Activated CD4-positive, alpha-beta T cell treated with anti-CD3 and anti-CD28 coated beads, Interleukin-2, Interleukin-6, amounts not matched to agents 100 ng/mL and 50 ng/mL, durations not matched to agents 16 hours and 8 hours (primary cell): ENCODE data around the gene ALPP.

ENCODE experiments used
- DNase-seq: peaks from one replicate; pipeline ENCODE4 v3.0.0-alpha.2; 2020

The ALPP gene

DNA sequence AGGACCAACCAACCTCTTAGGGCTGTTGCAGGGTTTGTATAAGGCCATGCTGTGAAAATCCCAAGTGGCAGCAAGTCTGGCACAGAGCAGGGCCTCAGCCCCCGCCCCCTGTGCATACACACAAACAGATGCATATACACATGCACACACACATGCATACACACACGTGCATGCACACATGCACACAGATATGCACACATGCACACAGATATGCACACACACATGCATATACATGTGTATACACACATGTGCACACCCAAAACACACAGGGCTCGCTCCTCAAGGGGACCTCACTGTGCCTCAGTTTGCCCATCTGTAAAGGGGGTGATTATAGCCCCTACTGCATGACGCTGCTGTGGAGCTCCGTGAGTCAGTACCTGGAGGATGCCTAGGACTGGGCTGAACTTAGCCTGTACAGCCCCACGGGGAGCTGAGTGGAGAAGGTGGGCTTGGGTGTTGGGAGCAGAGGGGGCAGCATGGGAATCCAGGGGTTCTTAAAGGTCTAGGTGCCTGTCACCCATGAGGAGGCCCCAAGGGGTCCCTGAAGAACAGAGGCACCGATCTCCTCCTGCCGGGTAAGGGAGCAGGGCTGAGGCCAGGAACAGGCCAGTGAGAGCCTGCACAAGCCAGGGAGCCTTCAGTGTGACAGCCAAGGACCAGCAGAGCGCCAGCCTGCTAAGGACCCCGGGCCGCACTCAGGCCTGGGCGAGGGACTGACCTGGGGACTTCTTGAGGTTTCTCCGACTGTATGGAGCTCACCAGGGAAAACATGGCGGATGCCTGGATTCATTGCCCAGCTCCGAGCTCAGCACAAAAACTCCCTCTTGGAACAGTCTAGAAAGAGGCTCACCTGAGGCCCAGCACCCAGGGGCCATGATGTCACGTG, 53.4 kb downstream of the ALPP start:
- no peak for DNase-seq
